Central memory CD4-positive, alpha-beta T cell (primary cell): ENCODE measurements around the gene NT5C1B.
"Not testable (repeated sequence)": the region's sequence is repeated elsewhere in the genome, so short reads cannot be mapped to it uniquely, and the experiment has no call there.

Experiments used
- DNase-seq: peaks from one replicate; pipeline ENCODE4 v3.0.0; 2022
- total RNA-seq, 3 experiments: gene quantifications; one replicate each; lab custom pipeline; 2026; lab: John Stamatoyannopoulos, UW

Gene NT5C1B
- total RNA-seq: 0 reads per million in 3 experiments

- DNase-seq: no peak
Measured at GRCh38 chr2:18589354-18589753, at the start of gene NT5C1B. NT5C1B (minus strand) TSS chr2:18589569; CDS start chr2:18589468, 101 bp downstream.

- DNase-seq: no peak
Measured at GRCh38 chr2:18637196-18637595, 47.8 kb upstream of the NT5C1B start.

- not testable (repeated sequence) for DNase-seq
Measured at GRCh38 chr2:18632699-18633098, 43.3 kb upstream of the NT5C1B start.

GRCh38 chr2:18630941-18631340 lies 41.6 kb upstream of the NT5C1B start:
- no peak for DNase-seq

GRCh38 chr2:18630541-18630940 lies 41.2 kb upstream of the NT5C1B start:
- DNase-seq: no peak

GRCh38 chr2:18630101-18630500 lies 40.7 kb upstream of the NT5C1B start:
- DNase-seq: no peak

- DNase-seq: no peak
Measured at GRCh38 chr2:18626958-18627650, 37.7 kb upstream of the NT5C1B start.

- DNase-seq: no peak
Measured at GRCh38 chr2:18626256-18626668, 36.9 kb upstream of the NT5C1B start.

- no peak for DNase-seq
Measured at GRCh38 chr2:18625563-18625962, 36.2 kb upstream of the NT5C1B start.

- no peak for DNase-seq
Measured at GRCh38 chr2:18623782-18624181, 34.4 kb upstream of the NT5C1B start.

GRCh38 chr2:18620867-18621632 lies 31.7 kb upstream of the NT5C1B start:
- no peak for DNase-seq

GRCh38 chr2:18619091-18619490 lies 29.7 kb upstream of the NT5C1B start:
- DNase-seq: no peak

GRCh38 chr2:18614041-18614440 lies 24.7 kb upstream of the NT5C1B start:
- DNase-seq: no peak

- no peak for DNase-seq
Measured at GRCh38 chr2:18612133-18612532, 22.8 kb upstream of the NT5C1B start.

- no peak for DNase-seq
Measured at GRCh38 chr2:18611604-18612003, 22.2 kb upstream of the NT5C1B start.

GRCh38 chr2:18611184-18611583 lies 21.8 kb upstream of the NT5C1B start:
- no peak for DNase-seq

GRCh38 chr2:18610651-18611050 lies 21.3 kb upstream of the NT5C1B start:
- no peak for DNase-seq

GRCh38 chr2:18610090-18610489 lies 20.7 kb upstream of the NT5C1B start:
- no peak for DNase-seq

GRCh38 chr2:18605115-18605514 lies 15.7 kb upstream of the NT5C1B start:
- DNase-seq: no peak

GRCh38 chr2:18604531-18604885 lies 15.1 kb upstream of the NT5C1B start:
- no peak for DNase-seq

- no peak for DNase-seq
Measured at GRCh38 chr2:18603854-18604530, 14.6 kb upstream of the NT5C1B start.

GRCh38 chr2:18602298-18602697 lies 12.9 kb upstream of the NT5C1B start:
- no peak for DNase-seq

GRCh38 chr2:18600255-18600613 lies 10.9 kb upstream of the NT5C1B start:
- no peak for DNase-seq
